ENCODE results near the gene FEV. TPM values are rescaled to one million over a fixed set of nuclear protein-coding genes. Genes with fewer than 3 reads are reported as not detected.

The FEV gene
- total and polyA plus RNA-seq, 7 experiments from 2014 or later: not detected

GRCh38 chr2:218981881-218982585 lies 3.0 kb downstream of the FEV start:
- Mint-ChIP-seq H3K9me3 (peaks cover 0 to 1% (median 0%) of the 10 kb centered on the region in 11 donors), H3K4me1 (peaks cover 14 to 43% (median 22%) of the 10 kb centered on the region in 7 donors), H3K36me3 (peaks cover 0 to 2% (median 0%) of the 10 kb centered on the region in 5 donors), H3K27ac (no peak overlapping the region), H3K27me3 (peaks cover 60 to 80% (median 66%) of the 10 kb centered on the region in 5 donors), H3K4me3 (peak overlapping the region in 9 of 10 donors; percentile 38 to 94 (median 76))
- ChIA-PET POLR2A (no interaction called here), CTCF (interaction anchor here (0.8 to 2.3 kb wide), 3 partner anchors 13 to 137 kb away, joined by 3 to 7 read pairs (median 4); no protein-coding TSS in a partner anchor)
- H3K36me3 ChIP-seq (ENCODE audit: control insufficient read depth in 2 of 3, insufficient read depth in 3 of 3, low read length in 3 of 3): no peaks in the 10 kb centered on the region
- peak; percentile 28 for ATAC-seq
- H3K27ac ChIP-seq (ENCODE audit: low read depth, low read length): no peak overlapping the region
- H3K4me1 ChIP-seq (ENCODE audit: control insufficient read depth in 2 of 2, insufficient read depth in 2 of 2, low read length in 2 of 2): peaks cover 13 to 23% of the 10 kb centered on the region in 2 donors
- H3K9me3 ChIP-seq (ENCODE audit: control insufficient read depth in 2 of 3, low read length in 3 of 3): no peaks in the 10 kb centered on the region
- intact Hi-C loops (cut with micrococcal nuclease): loop anchor here in 1 of 2 donors (2.0 to 5.0 kb wide), 4 partner anchors 15 to 105 kb away; no protein-coding TSS in a partner anchor
- peak in 3 of 9 donors; percentile 27 to 33 (median 31) for DNase-seq
- peak overlapping the region; percentile 33 for H3K4me3 ChIP-seq (ENCODE audit: low read length)
- peaks cover 19 to 47% of the 10 kb centered on the region in 2 donors for H3K27me3 ChIP-seq (ENCODE audit: control insufficient read depth in 2 of 2, insufficient read depth in 2 of 2, low read length in 2 of 2)

- ChIA-PET CTCF (interaction anchor here (1.2 to 2.3 kb wide), 2 partner anchors 13 to 48 kb away, joined by 4 to 7 read pairs; no protein-coding TSS in a partner anchor), POLR2A (no interaction called here)
- Histone ChIP-seq H3K36me3 (ENCODE audit: control insufficient read depth in 2 of 3, insufficient read depth in 3 of 3, low read length in 3 of 3) (no peaks in the 10 kb centered on the region), H3K4me3 (ENCODE audit: low read length) (peak overlapping the region; percentile 33), H3K27ac (ENCODE audit: low read depth, low read length) (no peak overlapping the region), H3K9me3 (ENCODE audit: control insufficient read depth in 2 of 3, low read length in 3 of 3) (no peaks in the 10 kb centered on the region), H3K27me3 (ENCODE audit: control insufficient read depth in 2 of 2, insufficient read depth in 2 of 2, low read length in 2 of 2) (peaks cover 17 to 41% of the 10 kb centered on the region in 2 donors), H3K4me1 (ENCODE audit: control insufficient read depth in 2 of 2, insufficient read depth in 2 of 2, low read length in 2 of 2) (peaks cover 13 to 23% of the 10 kb centered on the region in 2 donors)
- Mint-ChIP-seq H3K4me1 (peaks cover 14 to 43% (median 22%) of the 10 kb centered on the region in 7 donors), H3K27ac (peak overlapping the region in 1 of 9 donors; percentile 68), H3K27me3 (peaks cover 59 to 79% (median 66%) of the 10 kb centered on the region in 5 donors), H3K4me3 (peak overlapping the region; percentile 55 to 94 (median 84)), H3K9me3 (peaks cover 0 to 1% (median 0%) of the 10 kb centered on the region in 11 donors), H3K36me3 (peaks cover 0 to 2% (median 0%) of the 10 kb centered on the region in 5 donors)
- DNase-seq (no peak), ATAC-seq (peak; percentile 1)
- intact Hi-C loops (cut with micrococcal nuclease): loop anchor here in 1 of 2 donors (2.0 to 5.0 kb wide), 4 partner anchors 15 to 104 kb away; no protein-coding TSS in a partner anchor
Measured at GRCh38 chr2:218981390-218981880, 3.5 kb downstream of the FEV start.

DNA sequence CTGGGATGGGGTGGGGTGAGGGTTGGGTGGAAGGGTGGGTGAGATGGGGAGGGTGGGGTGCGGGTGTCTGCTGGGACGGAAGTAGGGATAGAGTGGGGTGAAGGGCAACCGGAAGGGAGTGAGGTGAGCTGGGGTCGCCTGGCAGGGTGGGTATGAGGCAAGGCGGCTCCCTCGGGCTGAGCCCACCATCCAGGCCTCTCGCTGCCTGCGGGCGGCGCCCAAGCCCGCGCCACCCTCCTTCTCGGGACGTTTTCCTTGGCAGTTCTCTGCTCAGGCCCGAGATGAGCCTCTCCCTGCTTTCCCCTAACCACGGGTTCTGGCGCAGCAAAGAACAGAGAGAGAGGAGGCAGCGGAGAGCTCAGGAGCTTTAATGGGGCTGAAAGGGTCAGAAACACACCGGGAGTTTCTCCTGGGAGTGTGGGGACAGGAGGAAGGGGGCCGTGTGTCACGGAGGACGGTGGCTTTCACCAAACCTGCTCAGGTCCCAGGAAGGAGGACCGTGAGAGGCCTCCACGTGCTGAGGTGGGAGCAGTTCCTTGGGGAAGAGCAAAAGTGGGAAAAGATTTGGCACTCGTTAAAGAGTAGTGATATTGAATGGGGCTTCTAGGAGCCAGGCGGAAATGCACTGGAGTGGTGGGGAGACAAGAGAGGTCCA lies 4.1 kb downstream of the FEV start:
- ChIA-PET CTCF (interaction anchor here (0.6 to 2.3 kb wide), 13 partner anchors 8 to 174 kb away, joined by 3 to 7 read pairs (median 3); partner anchors contain the start of gene CDK5R2), POLR2A (no interaction called here)
- Mint-ChIP-seq H3K27me3 (peaks cover 58 to 78% (median 66%) of the 10 kb centered on the region in 5 donors), H3K4me1 (peaks cover 14 to 40% (median 21%) of the 10 kb centered on the region in 7 donors), H3K4me3 (peak overlapping the region; percentile 55 to 94 (median 84)), H3K9me3 (peaks cover 0 to 1% (median 0%) of the 10 kb centered on the region in 11 donors), H3K36me3 (peaks cover 0 to 2% (median 0%) of the 10 kb centered on the region in 5 donors), H3K27ac (peak overlapping the region in 1 of 9 donors; percentile 68)
- peaks cover 13 to 23% of the 10 kb centered on the region in 2 donors for H3K4me1 ChIP-seq (ENCODE audit: control insufficient read depth in 2 of 2, insufficient read depth in 2 of 2, low read length in 2 of 2)
- no peaks in the 10 kb centered on the region for H3K9me3 ChIP-seq (ENCODE audit: control insufficient read depth in 2 of 3, low read length in 3 of 3)
- intact Hi-C loops (cut with micrococcal nuclease): loop anchor here (1.0 to 5.0 kb wide), 9 partner anchors 15 to 271 kb away; partner anchors contain the start of gene TTLL4 (in 1 of the 2)
- DNase-seq (no peak), ATAC-seq (no peak)
- no peaks in the 10 kb centered on the region for H3K36me3 ChIP-seq (ENCODE audit: control insufficient read depth in 2 of 3, insufficient read depth in 3 of 3, low read length in 3 of 3)
- peak overlapping the region; percentile 33 for H3K4me3 ChIP-seq (ENCODE audit: low read length)
- peaks cover 17 to 37% of the 10 kb centered on the region in 2 donors for H3K27me3 ChIP-seq (ENCODE audit: control insufficient read depth in 2 of 2, insufficient read depth in 2 of 2, low read length in 2 of 2)
- H3K27ac ChIP-seq (ENCODE audit: low read depth, low read length): no peak overlapping the region

- H3K4me1 ChIP-seq (ENCODE audit: control insufficient read depth in 2 of 2, insufficient read depth in 2 of 2, low read length in 2 of 2): peaks cover 13 to 23% of the 10 kb centered on the region in 2 donors
- H3K27me3 ChIP-seq (ENCODE audit: control insufficient read depth in 2 of 2, insufficient read depth in 2 of 2, low read length in 2 of 2): peaks cover 17 to 35% of the 10 kb centered on the region in 2 donors
- Mint-ChIP-seq H3K9me3 (peaks cover 0 to 1% (median 0%) of the 10 kb centered on the region in 11 donors), H3K4me1 (peaks cover 14 to 40% (median 20%) of the 10 kb centered on the region in 7 donors), H3K36me3 (peaks cover 0 to 2% (median 0%) of the 10 kb centered on the region in 5 donors), H3K27ac (peak overlapping the region in 1 of 9 donors; percentile 58), H3K27me3 (peaks cover 60 to 80% (median 70%) of the 10 kb centered on the region in 5 donors), H3K4me3 (peak overlapping the region; percentile 66 to 94 (median 73))
- ATAC-seq: peak; percentile 93
- DNase-seq: peak; percentile 65 to 85 (median 81)
- peak overlapping the region; percentile 53 for H3K4me3 ChIP-seq (ENCODE audit: low read length)
- intact Hi-C loops (cut with micrococcal nuclease): loop anchor here (1.0 to 5.0 kb wide), 9 partner anchors 16 to 270 kb away; partner anchors contain the start of gene TTLL4 (in 1 of the 2)
- H3K36me3 ChIP-seq (ENCODE audit: control insufficient read depth in 2 of 3, insufficient read depth in 3 of 3, low read length in 3 of 3): no peaks in the 10 kb centered on the region
- POLR2A ChIA-PET: interaction anchor here (0.6 to 0.7 kb wide), 2 partner anchors 13 to 558 kb away, joined by 3 read pairs; no protein-coding TSS in a partner anchor
- no peak overlapping the region for H3K27ac ChIP-seq (ENCODE audit: low read depth, low read length)
- CTCF ChIA-PET: interaction anchor here (0.6 to 2.3 kb wide), 15 partner anchors 9 to 881 kb away, joined by 3 to 7 read pairs (median 3); partner anchors contain the start of gene CDK5R2
- no peaks in the 10 kb centered on the region for H3K9me3 ChIP-seq (ENCODE audit: control insufficient read depth in 2 of 3, low read length in 3 of 3)
Measured at GRCh38 chr2:218979846-218980734, 4.9 kb downstream of the FEV start.

GRCh38 chr2:218975060-218975777 lies 9.8 kb downstream of the FEV start:
- peaks cover 0 to 2% (median 0%) of the 10 kb centered on the region in 5 donors for H3K36me3 Mint-ChIP-seq
- ATAC-seq (no peak), DNase-seq (no peak)
- intact Hi-C loops (cut with micrococcal nuclease): no loop called here
- H3K4me1 ChIP-seq (ENCODE audit: control insufficient read depth in 2 of 2, insufficient read depth in 2 of 2, low read length in 2 of 2): peaks cover 3 to 5% of the 10 kb centered on the region in 2 donors
- no peak overlapping the region for H3K27ac Mint-ChIP-seq
- no peak overlapping the region for H3K4me3 Mint-ChIP-seq
- ChIA-PET POLR2A (no interaction called here), CTCF (interaction anchor here (0.8 to 1.5 kb wide), 2 partner anchors 14 to 319 kb away, joined by 3 read pairs; no protein-coding TSS in a partner anchor)
- H3K4me1 Mint-ChIP-seq: peaks cover 0 to 7% (median 6%) of the 10 kb centered on the region in 7 donors
- no peak overlapping the region for H3K4me3 ChIP-seq (ENCODE audit: low read length)
- H3K36me3 ChIP-seq (ENCODE audit: control insufficient read depth in 2 of 3, insufficient read depth in 3 of 3, low read length in 3 of 3): no peaks in the 10 kb centered on the region
- no peaks in the 10 kb centered on the region for H3K9me3 ChIP-seq (ENCODE audit: control insufficient read depth in 2 of 3, low read length in 3 of 3)
- H3K27me3 Mint-ChIP-seq: peaks cover 64 to 80% (median 73%) of the 10 kb centered on the region in 5 donors
- H3K9me3 Mint-ChIP-seq: peaks cover 0 to 1% (median 0%) of the 10 kb centered on the region in 11 donors
- no peak overlapping the region for H3K27ac ChIP-seq (ENCODE audit: low read depth, low read length)
- peaks cover 7 to 12% of the 10 kb centered on the region in 2 donors for H3K27me3 ChIP-seq (ENCODE audit: control insufficient read depth in 2 of 2, insufficient read depth in 2 of 2, low read length in 2 of 2)
